Vagina (tissue), 2 donors: ENCODE data around the gene LMAN1. TPM values are rescaled to one million over a fixed set of nuclear protein-coding genes. Genes with fewer than 3 reads are reported as not detected.

Experiments
- DNase-seq, 2 donors: peaks; one replicate each; pipeline ENCODE4 v3.0.0-alpha.2; 2017; ENCODE audit errors: extremely low spot score in 2 of 2
- H3K27ac ChIP-seq: fragments of 200-600 bp; sonication (generic); one replicate; pipeline ENCODE4 v1.5.1; 2019
- H3K27me3 ChIP-seq: fragments of 200-600 bp; sonication (generic); one replicate; pipeline ENCODE4 v1.5.1; 2019
- H3K36me3 ChIP-seq, 2 donors: fragments of 200-600 bp; sonication (generic); one replicate each; pipeline ENCODE4 v1.5.1; 2017 to 2019
- H3K4me1 ChIP-seq: fragments of 200-600 bp; sonication (generic); one replicate; pipeline ENCODE4 v1.5.1; 2019
- H3K4me3 ChIP-seq, 2 donors: fragments of 200-600 bp; sonication (generic); 1 replicate in 1 of 2; 2 replicates in 1 of 2; pipeline ENCODE4 v1.5.1; 2016 to 2019
- H3K9me3 ChIP-seq: fragments of 200-600 bp; sonication (generic); one replicate; pipeline ENCODE4 v1.5.1; 2019
- POLR2A ChIP-seq, 2 donors: fragments of 450-650 bp; IDR thresholded peaks; one replicate each; pipeline ENCODE4 v1.6.1; 2017; ENCODE audit warnings: antibody characterized with exemption in 2 of 2, mild to moderate bottlenecking in 2 of 2, moderate library complexity in 2 of 2
- POLR2AphosphoS5 ChIP-seq, 2 donors: sonication (generic); formaldehyde crosslinking; IDR thresholded peaks; one replicate each; pipeline ENCODE4 v1.9.0; 2017; ENCODE audit warnings: antibody characterized with exemption in 2 of 2, mild to moderate bottlenecking in 2 of 2, low read depth in 1 of 2; ENCODE audit not compliant: insufficient read depth in 1 of 2
- intact Hi-C: fragments of 100-400 bp; cut with DNase I; formaldehyde crosslinking; loops from one replicate; pipeline ENCODE4 v1.15.1; 2023
- total RNA-seq: library from RNA; depleted of rRNA; stranded (reverse); fragments of >200 nt; gene quantifications from one replicate; pipeline ENCODE4 v1.2.3, GENCODE V29; 2016
- TF ChIP-seq, protein P1 (sequence below), 3 experiments: fragments of 450-650 bp in 2 of 3; fragments of 200-600 bp in 1 of 3; sonication (generic) in 1 of 3; IDR thresholded peaks; one replicate each; pipeline ENCODE4 v1.5.1; 2017 to 2019; ENCODE audit warnings: antibody characterized with exemption in 3 of 3, mild to moderate bottlenecking in 2 of 3, moderate library complexity in 2 of 3

LMAN1 gene
- total RNA-seq, result 52.8 TPM

GRCh38 chr18:59358712-59359575 is at the start of gene LMAN1:
LMAN1 (minus strand) TSS chr18:59359265; CDS start chr18:59359244, 21 bp downstream.
- Histone ChIP-seq H3K9me3 (no peaks in the 10 kb centered on the region), H3K27me3 (no peaks in the 10 kb centered on the region), H3K27ac (peak within 1 kb of the TSS; percentile 89), H3K4me3 (peak within 1 kb of the TSS; percentile 82 to 94), H3K36me3 (peaks cover 0 to 13% of the 10 kb centered on the region in 2 donors), H3K4me1 (peaks cover 21% of the 10 kb centered on the region)
- TF ChIP-seq, protein P1, sequence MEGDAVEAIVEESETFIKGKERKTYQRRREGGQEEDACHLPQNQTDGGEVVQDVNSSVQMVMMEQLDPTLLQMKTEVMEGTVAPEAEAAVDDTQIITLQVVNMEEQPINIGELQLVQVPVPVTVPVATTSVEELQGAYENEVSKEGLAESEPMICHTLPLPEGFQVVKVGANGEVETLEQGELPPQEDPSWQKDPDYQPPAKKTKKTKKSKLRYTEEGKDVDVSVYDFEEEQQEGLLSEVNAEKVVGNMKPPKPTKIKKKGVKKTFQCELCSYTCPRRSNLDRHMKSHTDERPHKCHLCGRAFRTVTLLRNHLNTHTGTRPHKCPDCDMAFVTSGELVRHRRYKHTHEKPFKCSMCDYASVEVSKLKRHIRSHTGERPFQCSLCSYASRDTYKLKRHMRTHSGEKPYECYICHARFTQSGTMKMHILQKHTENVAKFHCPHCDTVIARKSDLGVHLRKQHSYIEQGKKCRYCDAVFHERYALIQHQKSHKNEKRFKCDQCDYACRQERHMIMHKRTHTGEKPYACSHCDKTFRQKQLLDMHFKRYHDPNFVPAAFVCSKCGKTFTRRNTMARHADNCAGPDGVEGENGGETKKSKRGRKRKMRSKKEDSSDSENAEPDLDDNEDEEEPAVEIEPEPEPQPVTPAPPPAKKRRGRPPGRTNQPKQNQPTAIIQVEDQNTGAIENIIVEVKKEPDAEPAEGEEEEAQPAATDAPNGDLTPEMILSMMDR (IDR thresholded peaks at IDR 0.05), result no peak
- peak in 1 of 2 donors; percentile 86 for TF ChIP-seq POLR2AphosphoS5 (IDR thresholded peaks at IDR 0.05; ENCODE audit: insufficient read depth in 1 of 2, low read depth in 1 of 2)
- TF ChIP-seq POLR2A (IDR thresholded peaks at IDR 0.05), result no peak
- peak in 1 of 2 donors; percentile 92 for DNase-seq
- intact Hi-C loops, result no loop called here

- Histone ChIP-seq H3K4me3 (no peak overlapping the region), H3K27ac (no peak overlapping the region), H3K27me3 (no peaks in the 10 kb centered on the region), H3K4me1 (no peaks in the 10 kb centered on the region), H3K36me3 (no peaks in the 10 kb centered on the region), H3K9me3 (no peaks in the 10 kb centered on the region)
- intact Hi-C loops, result no loop called here
- no peak for DNase-seq
- TF ChIP-seq, protein P1 (IDR thresholded peaks at IDR 0.05), result peak; percentile 34 to 80 (median 75)
- no peak for TF ChIP-seq POLR2A (IDR thresholded peaks at IDR 0.05)
These were observed 43.5 kb upstream of the LMAN1 start for GRCh38 chr18:59402432-59403090.

DNA sequence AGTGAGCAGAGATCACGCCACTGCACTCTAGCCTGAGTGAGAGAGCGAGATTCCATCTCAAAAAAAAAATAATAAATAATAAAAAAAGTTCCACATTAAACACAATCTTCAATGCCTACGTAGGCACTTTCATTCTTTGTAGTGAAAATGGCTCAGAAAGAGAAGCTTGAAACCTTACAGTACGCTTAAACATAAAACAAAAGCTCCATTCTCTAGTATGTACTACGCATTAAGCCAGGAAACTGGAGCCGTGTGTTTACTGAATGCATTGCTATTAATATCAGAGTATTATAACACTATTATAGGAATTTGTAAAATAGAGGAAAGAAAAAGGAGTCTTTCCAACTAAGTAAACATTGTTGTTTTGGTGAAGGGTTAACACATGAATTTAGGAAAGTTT is 41.3 kb upstream of the LMAN1 start:
- no peak overlapping the region for H3K27ac ChIP-seq
- no peaks in the 10 kb centered on the region for H3K36me3 ChIP-seq
- no peaks in the 10 kb centered on the region for H3K4me1 ChIP-seq
- TF ChIP-seq POLR2A (IDR thresholded peaks at IDR 0.05) (no peak), POLR2AphosphoS5 (IDR thresholded peaks at IDR 0.05; ENCODE audit: insufficient read depth in 1 of 2, low read depth in 1 of 2) (no peak)
- TF ChIP-seq, protein P1 (IDR thresholded peaks at IDR 0.05), result no peak
- no peak overlapping the region for H3K4me3 ChIP-seq
- H3K27me3 ChIP-seq, result no peaks in the 10 kb centered on the region
- DNase-seq, result no peak
- intact Hi-C loops, result no loop called here
- no peaks in the 10 kb centered on the region for H3K9me3 ChIP-seq

DNA sequence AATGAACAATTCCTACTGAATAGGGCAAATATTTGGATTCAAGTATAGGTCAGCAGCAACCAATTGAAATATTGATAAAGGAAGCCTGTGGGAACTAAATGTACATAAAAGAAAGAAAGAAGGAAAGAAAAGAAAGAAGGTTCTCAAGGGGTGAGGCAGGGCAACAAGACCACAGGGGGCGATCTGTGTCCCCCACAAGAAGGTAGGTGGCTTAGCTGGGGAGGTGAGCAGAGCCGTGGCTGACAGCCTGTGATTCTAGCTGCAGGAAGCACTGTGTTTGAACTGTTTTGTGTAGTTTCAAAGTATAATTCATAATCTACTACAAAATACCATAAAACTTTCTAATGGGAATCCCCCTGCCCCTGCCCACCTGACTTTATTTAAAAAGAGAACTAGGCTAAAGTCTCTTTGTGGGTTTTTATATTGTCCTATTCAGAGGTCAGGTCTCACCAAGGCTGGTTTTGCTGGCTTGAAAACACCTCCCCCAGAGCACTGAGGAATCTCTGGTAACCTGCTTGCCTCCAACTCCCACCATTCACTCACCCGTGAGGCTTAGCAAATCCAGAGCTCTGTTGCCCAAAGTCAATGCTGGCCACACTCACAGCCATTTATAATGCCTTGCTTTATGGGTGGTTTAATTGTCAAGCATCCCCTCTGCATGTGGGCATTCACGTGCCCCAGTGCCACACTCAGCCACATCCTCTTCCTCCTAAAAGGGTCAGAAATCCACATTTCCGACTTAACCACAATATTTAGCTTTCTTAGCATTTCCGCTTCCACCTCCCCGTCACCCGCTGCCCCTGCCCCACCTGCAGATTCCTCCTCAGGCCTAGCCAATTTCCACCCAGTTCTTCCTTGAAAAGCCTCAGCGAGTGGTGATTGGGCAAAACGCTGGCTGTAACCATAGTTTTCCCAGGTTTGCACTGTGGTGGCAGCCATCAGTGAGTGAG is 36.4 kb upstream of the LMAN1 start:
- Histone ChIP-seq H3K9me3 (no peaks in the 10 kb centered on the region), H3K27ac (no peak overlapping the region), H3K27me3 (no peaks in the 10 kb centered on the region), H3K4me1 (no peaks in the 10 kb centered on the region), H3K4me3 (no peak overlapping the region), H3K36me3 (no peaks in the 10 kb centered on the region)
- intact Hi-C loops, result loop anchor here (10.0 kb wide), 1 partner anchor 91 kb away; no protein-coding TSS in a partner anchor
- TF ChIP-seq POLR2AphosphoS5 (IDR thresholded peaks at IDR 0.05; ENCODE audit: insufficient read depth in 1 of 2, low read depth in 1 of 2) (no peak), POLR2A (IDR thresholded peaks at IDR 0.05) (no peak)
- TF ChIP-seq, protein P1 (IDR thresholded peaks at IDR 0.05), result no peak
- DNase-seq, result no peak
